Endodermal cell (in vitro differentiated cells): Measurements from ENCODE around the gene SELENOI. TPM values are rescaled to one million over a fixed set of nuclear protein-coding genes. Genes with fewer than 3 reads are reported as not detected.

ENCODE experiments used
- DNase-seq: peaks from one replicate; pipeline ENCODE4 v3.0.0-alpha.2; 2017
- H3K27ac ChIP-seq: 2 replicates; pipeline ENCODE4 v1.5.1; 2013; ENCODE audit warnings: mild to moderate bottlenecking, low read depth, low read length, moderate library complexity
- H3K27me3 ChIP-seq: 2 replicates; pipeline ENCODE4 v1.6.1; 2013; ENCODE audit warnings: mild to moderate bottlenecking, low read length, moderate library complexity; ENCODE audit not compliant: insufficient read depth, control insufficient read depth, poor library complexity, severe bottlenecking
- H3K36me3 ChIP-seq: 2 replicates; pipeline ENCODE4 v1.7.0; 2013; ENCODE audit warnings: mild to moderate bottlenecking, low read length, moderate library complexity; ENCODE audit not compliant: control insufficient read depth, insufficient read depth
- H3K4me1 ChIP-seq: one replicate; pipeline ENCODE4 v1.7.0; 2013; ENCODE audit warnings: low read length; ENCODE audit not compliant: control insufficient read depth, insufficient read depth
- H3K4me3 ChIP-seq: 2 replicates; pipeline ENCODE4 v1.5.1; 2013; ENCODE audit warnings: mild to moderate bottlenecking, low read length, moderate library complexity
- H3K9ac ChIP-seq: 2 replicates; pipeline ENCODE4 v1.6.1; 2013; ENCODE audit warnings: mild to moderate bottlenecking, low read length, moderate library complexity; ENCODE audit not compliant: poor library complexity, severe bottlenecking; ENCODE audit errors: extremely low read depth
- H3K9me3 ChIP-seq: 2 replicates; pipeline ENCODE4 v1.6.1; 2013; ENCODE audit warnings: mild to moderate bottlenecking, low read length, moderate library complexity; ENCODE audit not compliant: control insufficient read depth
- H3K27ac Mint-ChIP-seq: 2 replicates; pipeline ENCODE4 v1.8.0; 2020; ENCODE audit warnings: mixed read lengths
- H3K27me3 Mint-ChIP-seq: 2 replicates; pipeline ENCODE4 v1.8.0; 2021; ENCODE audit warnings: mild to moderate bottlenecking, mixed read lengths; ENCODE audit not compliant: insufficient read depth
- H3K36me3 Mint-ChIP-seq: 2 replicates; pipeline ENCODE4 v1.8.0; 2020; ENCODE audit warnings: low read depth, mixed read lengths
- H3K4me1 Mint-ChIP-seq: 2 replicates; pipeline ENCODE4 v1.8.0; 2020; ENCODE audit warnings: mixed read lengths
- H3K4me3 Mint-ChIP-seq: 2 replicates; pipeline ENCODE4 v1.8.0; 2020; ENCODE audit warnings: mild to moderate bottlenecking, moderate library complexity, mixed read lengths
- H3K9me3 Mint-ChIP-seq: 2 replicates; pipeline ENCODE4 v1.8.0; 2020; ENCODE audit warnings: mild to moderate bottlenecking, mixed read lengths
- CTCF ChIP-seq: fragments of 200-600 bp; sonication (generic); conservative IDR thresholded peaks from 2 replicates; pipeline ENCODE4 v1.5.0; 2021; ENCODE audit warnings: antibody characterized with exemption, mild to moderate bottlenecking
- WGBS, 2 experiments: methylation state at CpG; one replicate each; pipeline versions ENCODE4 v1.1.5 to v1.1.7; 2013; ENCODE audit warnings: missing lambda C conversion rate in 2 of 2, mixed read lengths in 1 of 2; ENCODE audit not compliant: insufficient coverage in 1 of 2, insufficient read length in 1 of 2; 5-methylcytosine and 5-hydroxymethylcytosine counted together
- long read RNA-seq, 4 experiments: library from polyadenylated mRNA in 2 of 4; library from RNA in 1 of 4; library from capped mRNA in 1 of 4; stranded (forward) in 3 of 4; unstranded in 1 of 4; transcript quantifications; one replicate each; pipeline ENCODE4 v2.0.0, GENCODE V29; 2020 to 2021; ENCODE audit warnings: inconsistent platforms in 1 of 4
- polyA plus RNA-seq, 2 experiments: library from polyadenylated mRNA; stranded (reverse); fragments of 50-300 nt; gene quantifications; one replicate each; pipeline ENCODE4 v1.2.3, GENCODE V29; 2013
- total RNA-seq, 2 donors: library from RNA; stranded (reverse); fragmentation: NEBNext Ultra II Directional in 1 of 2; extraction: Animal tissue kit (Norgen Biotek cat#: 25700) in 1 of 2; gene quantifications; 2 replicates in 1 of 2; 3 replicates in 1 of 2; pipeline ENCODE4 v1.2.1, GENCODE V29; 2021

The SELENOI gene, protein sequence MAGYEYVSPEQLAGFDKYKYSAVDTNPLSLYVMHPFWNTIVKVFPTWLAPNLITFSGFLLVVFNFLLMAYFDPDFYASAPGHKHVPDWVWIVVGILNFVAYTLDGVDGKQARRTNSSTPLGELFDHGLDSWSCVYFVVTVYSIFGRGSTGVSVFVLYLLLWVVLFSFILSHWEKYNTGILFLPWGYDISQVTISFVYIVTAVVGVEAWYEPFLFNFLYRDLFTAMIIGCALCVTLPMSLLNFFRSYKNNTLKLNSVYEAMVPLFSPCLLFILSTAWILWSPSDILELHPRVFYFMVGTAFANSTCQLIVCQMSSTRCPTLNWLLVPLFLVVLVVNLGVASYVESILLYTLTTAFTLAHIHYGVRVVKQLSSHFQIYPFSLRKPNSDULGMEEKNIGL
- 10 to 100 TPM; 59.3 to 77.1 TPM for total RNA-seq
- polyA plus RNA-seq (2013, experiment 1 of 2) = 20.4 TPM
- polyA plus RNA-seq (2013, experiment 2 of 2) = 20.2 TPM
- long read RNA-seq, experiment 1, partial matches to known transcripts = 1 of 17 reads
- long read RNA-seq, experiment 1, other reads (novel, unspliced or antisense) = 16 of 17 reads
- long read RNA-seq, experiment 2, full-length matches to known transcripts = 21 of 57 reads
- long read RNA-seq, experiment 2, partial matches to known transcripts = 27 of 57 reads
- long read RNA-seq, experiment 2, other reads (novel, unspliced or antisense) = 9 of 57 reads
- long read RNA-seq, experiment 3, full-length matches to known transcripts = 38 of 62 reads
- long read RNA-seq, experiment 3, partial matches to known transcripts = 5 of 62 reads
- long read RNA-seq, experiment 3, other reads (novel, unspliced or antisense) = 19 of 62 reads
- long read RNA-seq, experiment 4, partial matches to known transcripts = 13 of 16 reads
- long read RNA-seq, experiment 4, other reads (novel, unspliced or antisense) = 3 of 16 reads

DNA sequence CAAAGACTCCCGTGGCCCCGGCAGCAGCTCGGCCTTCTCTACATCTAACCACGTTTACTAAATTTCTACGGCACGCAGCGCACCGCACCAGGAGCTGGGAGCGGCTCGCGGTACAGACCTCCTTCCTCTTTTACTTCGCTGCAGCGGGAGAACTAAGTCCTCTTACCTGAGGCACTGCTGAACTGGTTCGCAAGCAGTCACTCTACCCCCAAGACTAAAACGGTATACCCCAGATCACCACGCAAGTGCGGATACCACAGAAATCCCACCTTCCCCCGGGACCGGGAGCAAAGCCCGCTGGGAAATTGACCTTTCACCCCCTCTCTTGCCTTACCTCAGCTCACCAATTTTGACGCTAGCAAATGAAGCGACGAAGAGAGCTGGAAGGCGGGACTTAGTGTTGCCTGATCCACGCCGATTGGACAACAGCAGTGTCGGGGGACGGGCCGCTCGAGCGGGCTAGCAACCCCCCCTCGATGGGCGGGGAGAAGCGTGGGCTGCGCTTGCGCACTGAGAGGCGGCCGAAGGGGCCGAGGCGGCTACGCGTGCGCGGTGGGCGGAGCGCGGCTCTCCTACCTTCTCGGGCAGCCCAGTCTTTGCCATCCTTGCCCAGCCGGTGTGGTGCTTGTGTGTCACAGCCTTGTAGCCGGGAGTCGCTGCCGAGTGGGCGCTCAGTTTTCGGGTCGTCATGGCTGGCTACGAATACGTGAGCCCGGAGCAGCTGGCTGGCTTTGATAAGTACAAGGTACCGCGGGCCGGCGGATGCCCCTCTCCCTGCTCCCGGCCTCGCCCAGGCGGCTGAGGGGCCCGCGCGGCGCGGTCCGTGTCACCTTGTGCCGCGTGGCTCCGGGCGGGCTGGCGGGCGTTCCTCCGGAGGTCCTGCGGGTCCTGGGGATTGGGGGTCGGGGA, at the start of gene SELENOI:
TSS of gene SELENOI (plus strand) at position 599 of the 909 bp plus-strand sequence. CDS start at position 689, 90 bp downstream.
- Mint-ChIP-seq H3K27me3 (no peaks in the 10 kb centered on the region), H3K4me3 (peak within 1 kb of the TSS; percentile 96), H3K9me3 (no peaks in the 10 kb centered on the region)

DNA sequence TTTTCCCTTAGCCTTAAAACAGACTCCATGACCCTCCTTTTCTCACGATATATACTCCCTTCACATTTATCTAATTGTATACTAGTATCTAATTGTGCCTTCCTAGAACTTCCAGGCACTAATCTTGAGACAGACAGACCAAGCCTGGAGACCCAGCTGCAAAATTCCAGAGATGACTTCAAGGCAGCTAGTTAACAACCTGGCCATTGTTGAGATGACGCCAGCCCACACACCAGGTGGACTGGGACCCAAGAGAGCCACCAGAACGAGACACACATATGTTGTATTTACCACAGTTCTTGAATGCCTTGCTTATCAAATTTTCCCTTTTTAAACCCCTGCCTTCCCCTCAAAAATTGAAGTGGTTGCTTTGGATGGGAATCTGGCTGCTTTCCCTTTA, 48.9 kb upstream of the SELENOI start:
- Mint-ChIP-seq H3K9me3 (peaks cover 5% of the 10 kb centered on the region), H3K36me3 (no peaks in the 10 kb centered on the region), H3K27me3 (peaks cover 2% of the 10 kb centered on the region), H3K27ac (no peak overlapping the region), H3K4me3 (no peak overlapping the region), H3K4me1 (peaks cover 4% of the 10 kb centered on the region)
- 86 to 100% methylated on average over 3 of the region's 3 CpGs for WGBS, 2 experiments
- Histone ChIP-seq H3K27me3 (peaks cover 57% of the 10 kb centered on the region), H3K4me1 (no peaks in the 10 kb centered on the region), H3K27ac (no peak overlapping the region), H3K4me3 (no peak overlapping the region), H3K9me3 (no peaks in the 10 kb centered on the region), H3K36me3 (no peaks in the 10 kb centered on the region), H3K9ac (no peak overlapping the region)
- DNase-seq = no peak
- TF ChIP-seq CTCF = no peak

More for the DNA sequence above, at the start of gene SELENOI:
- Mint-ChIP-seq H3K27ac (peak within 1 kb of the TSS; percentile 100), H3K36me3 (peaks cover 12% of the 10 kb centered on the region), H3K4me1 (peaks cover 33% of the 10 kb centered on the region)
- DNase-seq = peak; percentile 100
- Histone ChIP-seq H3K4me1 (peaks cover 4% of the 10 kb centered on the region), H3K4me3 (peak within 1 kb of the TSS; percentile 96), H3K27ac (peak within 1 kb of the TSS; percentile 93), H3K9ac (peak within 1 kb of the TSS; percentile 97), H3K27me3 (no peaks in the 10 kb centered on the region), H3K36me3 (peaks cover 4% of the 10 kb centered on the region), H3K9me3 (no peaks in the 10 kb centered on the region)
- WGBS, 2 experiments = 0% methylated on average over 47 to 80 of the region's 80 CpGs
- TF ChIP-seq CTCF = no peak

DNA sequence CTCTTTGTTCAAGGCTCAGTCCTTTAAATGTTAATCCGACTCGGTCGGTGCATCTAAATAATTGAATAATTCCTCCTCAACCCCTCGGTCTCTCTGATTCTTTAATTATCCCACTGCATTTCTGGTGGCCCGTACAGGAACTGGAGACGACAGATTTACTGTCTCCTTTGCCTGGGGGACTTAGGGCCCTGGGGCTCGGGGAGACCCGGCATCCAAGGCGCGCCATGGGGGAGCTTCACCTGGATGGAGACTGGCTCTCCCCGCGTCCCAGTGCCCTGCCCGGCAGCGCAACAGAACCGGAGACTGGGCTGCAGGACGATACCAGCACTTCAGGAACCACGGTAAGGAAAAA, 47.7 kb upstream of the SELENOI start:
- 20 to 26% methylated on average over 15 to 17 of the region's 17 CpGs for WGBS, 2 experiments
- no peak overlapping the region for H3K27ac Mint-ChIP-seq
- H3K9ac ChIP-seq = no peak overlapping the region
- peaks cover 4% of the 10 kb centered on the region for H3K4me1 Mint-ChIP-seq
- DNase-seq = no peak
- H3K27ac ChIP-seq = no peak overlapping the region
- H3K27me3 Mint-ChIP-seq = peaks cover 8% of the 10 kb centered on the region
- TF ChIP-seq CTCF = no peak
- no peaks in the 10 kb centered on the region for H3K9me3 ChIP-seq
- peak overlapping the region; percentile 21 for H3K4me3 ChIP-seq
- H3K36me3 Mint-ChIP-seq = no peaks in the 10 kb centered on the region
- peaks cover 5% of the 10 kb centered on the region for H3K9me3 Mint-ChIP-seq
- H3K27me3 ChIP-seq = peaks cover 69% of the 10 kb centered on the region
- no peaks in the 10 kb centered on the region for H3K4me1 ChIP-seq
- H3K36me3 ChIP-seq = no peaks in the 10 kb centered on the region
- no peak overlapping the region for H3K4me3 Mint-ChIP-seq
